SU-DHL-6 (cell line): Measurements from ENCODE around the gene NPC2.

ENCODE experiments used
- H2AFZ ChIP-seq: fragments of 200-600 bp; sonication (generic); 2 replicates; pipeline ENCODE4 v1.6.1; 2014; ENCODE audit warnings: low read depth, mild to moderate bottlenecking, moderate library complexity, mixed read lengths, antibody characterized with exemption, low read length; ENCODE audit not compliant: severe bottlenecking
- H3F3A ChIP-seq: fragments of 200-600 bp; shearing (Covaris generic); 2 replicates; pipeline ENCODE4 v1.6.0; 2016; ENCODE audit warnings: antibody characterized with exemption, mild to moderate bottlenecking; ENCODE audit not compliant: insufficient read depth
- H3K27ac ChIP-seq: fragments of 200-600 bp; sonication (generic); 2 replicates; pipeline ENCODE4 v1.5.1; 2016; ENCODE audit warnings: low read depth, mild to moderate bottlenecking, low read length, moderate library complexity, mixed read lengths
- H3K27me3 ChIP-seq: fragments of 200-600 bp; sonication (generic), shearing (Covaris generic); 2 replicates; pipeline ENCODE4 v1.6.0; 2014; ENCODE audit warnings: mild to moderate bottlenecking, low read length
- H3K36me3 ChIP-seq: fragments of 200-600 bp; sonication (generic); 2 replicates; pipeline ENCODE4 v1.6.1; 2014; ENCODE audit warnings: mild to moderate bottlenecking, low read length, mixed read lengths
- H3K4me2 ChIP-seq: fragments of 300-600, 200-600 bp; shearing (Covaris generic), sonication (generic); 2 replicates; pipeline ENCODE4 v1.6.0; 2014; ENCODE audit warnings: low read length, low read depth, mild to moderate bottlenecking; ENCODE audit not compliant: poor library complexity, severe bottlenecking
- H3K4me3 ChIP-seq: fragments of 200-600 bp; sonication (generic); 2 replicates; pipeline ENCODE4 v1.5.1; 2014; ENCODE audit warnings: antibody characterized with exemption, low read length, mild to moderate bottlenecking, mixed read lengths; ENCODE audit not compliant: insufficient read depth, poor library complexity, severe bottlenecking
- H3K79me2 ChIP-seq: fragments of 200-600 bp; sonication (generic); 2 replicates; pipeline ENCODE4 v1.6.1; 2014; ENCODE audit warnings: mild to moderate bottlenecking, low read length, moderate library complexity; ENCODE audit not compliant: insufficient read depth
- H3K9ac ChIP-seq: fragments of 200-600 bp; sonication (generic); 2 replicates; pipeline ENCODE4 v1.7.0; 2014; ENCODE audit warnings: mild to moderate bottlenecking, low read length
- H3K9me2 ChIP-seq: fragments of 200-600 bp; sonication (generic); replicated peaks from 2 replicates; pipeline ENCODE4 v1.6.1; 2014; ENCODE audit warnings: low read length; ENCODE audit not compliant: insufficient read depth
- H3K9me3 ChIP-seq: fragments of 200-600 bp; sonication (generic); 2 replicates; pipeline ENCODE4 v1.6.1; 2014; ENCODE audit warnings: low read length, mixed read lengths; ENCODE audit not compliant: insufficient read depth
- H4K20me1 ChIP-seq: fragments of 200-600 bp; sonication (generic); 2 replicates; pipeline ENCODE4 v1.6.1; 2014; ENCODE audit warnings: low read depth, mild to moderate bottlenecking, antibody characterized with exemption, low read length, moderate library complexity, mixed read lengths
- EZH2phosphoT487 ChIP-seq: fragments of 200-600 bp; sonication (generic), shearing (Covaris generic); conservative IDR thresholded peaks from 2 replicates; pipeline ENCODE4 v1.6.1; 2018; ENCODE audit warnings: mild to moderate bottlenecking, antibody characterized with exemption, low read length, moderate library complexity, mixed read lengths
- TF ChIP-seq, protein P1 (sequence below): fragments of 200-600 bp; sonication (generic); IDR thresholded peaks from one replicate; pipeline ENCODE4 v1.5.1; 2017; ENCODE audit warnings: antibody characterized with exemption, mild to moderate bottlenecking, low read length, moderate library complexity; ENCODE audit not compliant: insufficient read depth, poor library complexity, severe bottlenecking

Gene NPC2

DNA sequence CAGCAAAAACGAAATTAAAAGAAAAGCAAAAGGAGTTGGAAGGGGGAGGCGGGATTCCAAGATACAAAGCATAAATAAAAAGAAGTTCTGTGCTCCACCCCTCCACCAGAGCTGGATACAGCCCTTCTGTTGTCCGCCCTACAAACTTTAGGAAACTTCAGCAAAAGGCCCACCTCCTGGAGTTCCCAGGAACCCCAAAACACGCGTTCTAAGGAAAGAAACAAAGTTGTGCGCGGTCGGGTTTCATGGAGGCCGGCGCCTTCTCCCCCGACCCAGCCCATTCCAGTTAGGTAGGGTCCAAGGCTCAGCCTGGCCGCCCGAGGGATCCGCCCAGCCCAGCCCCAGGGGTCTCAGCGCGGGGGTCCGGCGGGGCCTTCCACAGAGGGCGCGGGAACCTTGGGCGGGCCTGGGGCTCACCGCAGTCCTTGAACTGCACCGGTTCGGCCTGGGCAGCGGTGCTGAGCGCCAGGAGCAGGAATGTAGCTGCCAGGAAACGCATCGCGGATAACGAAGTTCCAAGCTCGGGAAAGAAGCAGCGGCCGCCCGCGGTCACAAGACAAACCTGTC, at the start of gene NPC2:
Gene NPC2, minus strand, starts transcription at position 530 of the 567 bp plus-strand sequence. Its CDS starts 31 bp downstream, at position 499.
- Histone ChIP-seq H3K36me3 (no peaks in the 10 kb centered on the region), H4K20me1 (no peaks in the 10 kb centered on the region), H3K4me2 (peak within 1 kb of the TSS; percentile 84), H3K27me3 (no peaks in the 10 kb centered on the region), H3K9ac (peak within 1 kb of the TSS; percentile 75), H2AFZ (peak within 1 kb of the TSS; percentile 95), H3K27ac (no peak within 1 kb of the TSS), H3K9me2 (no peaks in the 10 kb centered on the region), H3F3A (no peaks in the 10 kb centered on the region), H3K4me3 (peak within 1 kb of the TSS; percentile 92), H3K79me2 (no peaks in the 10 kb centered on the region), H3K9me3 (no peaks in the 10 kb centered on the region)
- TF ChIP-seq, protein P1, sequence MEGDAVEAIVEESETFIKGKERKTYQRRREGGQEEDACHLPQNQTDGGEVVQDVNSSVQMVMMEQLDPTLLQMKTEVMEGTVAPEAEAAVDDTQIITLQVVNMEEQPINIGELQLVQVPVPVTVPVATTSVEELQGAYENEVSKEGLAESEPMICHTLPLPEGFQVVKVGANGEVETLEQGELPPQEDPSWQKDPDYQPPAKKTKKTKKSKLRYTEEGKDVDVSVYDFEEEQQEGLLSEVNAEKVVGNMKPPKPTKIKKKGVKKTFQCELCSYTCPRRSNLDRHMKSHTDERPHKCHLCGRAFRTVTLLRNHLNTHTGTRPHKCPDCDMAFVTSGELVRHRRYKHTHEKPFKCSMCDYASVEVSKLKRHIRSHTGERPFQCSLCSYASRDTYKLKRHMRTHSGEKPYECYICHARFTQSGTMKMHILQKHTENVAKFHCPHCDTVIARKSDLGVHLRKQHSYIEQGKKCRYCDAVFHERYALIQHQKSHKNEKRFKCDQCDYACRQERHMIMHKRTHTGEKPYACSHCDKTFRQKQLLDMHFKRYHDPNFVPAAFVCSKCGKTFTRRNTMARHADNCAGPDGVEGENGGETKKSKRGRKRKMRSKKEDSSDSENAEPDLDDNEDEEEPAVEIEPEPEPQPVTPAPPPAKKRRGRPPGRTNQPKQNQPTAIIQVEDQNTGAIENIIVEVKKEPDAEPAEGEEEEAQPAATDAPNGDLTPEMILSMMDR = no peak
- no peak for TF ChIP-seq EZH2phosphoT487

GRCh38 chr14:74542056-74542685, 49.1 kb upstream of the NPC2 start:
- Histone ChIP-seq H3K27me3 (no peaks in the 10 kb centered on the region), H3K27ac (no peak overlapping the region), H4K20me1 (no peaks in the 10 kb centered on the region), H3K9me3 (no peaks in the 10 kb centered on the region), H2AFZ (no peak overlapping the region), H3K36me3 (no peaks in the 10 kb centered on the region), H3K4me2 (no peak overlapping the region), H3K79me2 (no peaks in the 10 kb centered on the region), H3F3A (no peaks in the 10 kb centered on the region), H3K9me2 (no peaks in the 10 kb centered on the region), H3K9ac (no peak overlapping the region), H3K4me3 (no peak overlapping the region)
- no peak for TF ChIP-seq EZH2phosphoT487
- TF ChIP-seq, protein P1 = no peak

- no peak for TF ChIP-seq EZH2phosphoT487
- TF ChIP-seq, protein P1 = no peak
- Histone ChIP-seq H3K4me3 (no peak overlapping the region), H2AFZ (no peak overlapping the region), H3K27me3 (no peaks in the 10 kb centered on the region), H3K9me2 (no peaks in the 10 kb centered on the region), H3K9me3 (no peaks in the 10 kb centered on the region), H3K36me3 (no peaks in the 10 kb centered on the region), H3K79me2 (no peaks in the 10 kb centered on the region), H3K4me2 (no peak overlapping the region), H3K9ac (no peak overlapping the region), H4K20me1 (no peaks in the 10 kb centered on the region), H3F3A (no peaks in the 10 kb centered on the region), H3K27ac (no peak overlapping the region)
These were observed 48.1 kb upstream of the NPC2 start for GRCh38 chr14:74541225-74541624.
